ENCODE measurements around the gene TMEM201.

GRCh38 chr1:9591669-9592509 lies 3.2 kb downstream of the TMEM201 start:
- no peak for TF ChIP-seq CTCF (conservative IDR thresholded peaks at IDR 0.05 in 1 of 2, IDR thresholded peaks at IDR 0.05 in 1 of 2; ENCODE audit: extremely low read depth in 1 of 2, insufficient read depth in 1 of 2, low read depth in 1 of 2, low read length in 2 of 2)
- no peak for TF ChIP-seq EZH2 (IDR thresholded peaks at IDR 0.05; ENCODE audit: borderline replicate concordance, low read length)
